ENCODE data around the gene SLC16A7. TPM values are rescaled to one million over a fixed set of nuclear protein-coding genes. Genes with fewer than 3 reads are reported as not detected.

SLC16A7 gene
- total RNA-seq, 1 experiment from 2014 or later, result 12.5 TPM

- no peak for DNase-seq (ENCODE audit: low read depth)
- in situ Hi-C loops (cut with HindIII; ENCODE audit: low pct_unique_long_range_greater_than_20kb, low sequenced_read_pairs), result no loop called here
Observed at GRCh38 chr12:59763835-59764234, 168.0 kb downstream of the SLC16A7 start.

GRCh38 chr12:59768031-59768430 is 172.2 kb downstream of the SLC16A7 start:
- no peak for DNase-seq (ENCODE audit: low read depth)
- in situ Hi-C loops (cut with HindIII; ENCODE audit: low pct_unique_long_range_greater_than_20kb, low sequenced_read_pairs), result no loop called here

DNA sequence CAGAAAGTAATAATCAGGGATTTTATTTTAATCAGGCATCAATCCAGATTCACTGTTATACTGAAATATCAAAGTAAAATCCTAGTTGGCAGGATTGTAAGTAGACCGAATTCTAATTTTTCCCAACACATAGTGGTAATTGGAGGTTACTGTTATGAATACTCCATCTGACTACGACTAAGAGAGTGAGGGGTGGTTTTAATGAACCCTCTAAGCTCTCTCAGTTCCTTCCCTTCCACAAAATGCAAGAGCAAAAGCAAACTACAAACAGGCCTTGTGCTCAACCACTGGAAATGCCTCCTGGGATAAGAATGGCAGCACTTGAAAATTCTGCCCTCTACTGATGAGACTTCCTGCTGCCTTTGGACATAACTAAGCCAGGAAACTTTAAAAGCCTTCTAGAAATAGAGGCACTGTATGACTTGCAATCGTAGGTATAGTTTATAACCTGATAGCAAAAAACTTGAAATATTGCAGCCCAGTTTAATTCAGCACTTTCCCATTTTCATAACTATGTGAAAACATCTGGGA is 184.8 kb downstream of the SLC16A7 start:
- peak; percentile 21 for DNase-seq (ENCODE audit: low read depth)
- in situ Hi-C loops (cut with HindIII; ENCODE audit: low pct_unique_long_range_greater_than_20kb, low sequenced_read_pairs), result no loop called here

DNA sequence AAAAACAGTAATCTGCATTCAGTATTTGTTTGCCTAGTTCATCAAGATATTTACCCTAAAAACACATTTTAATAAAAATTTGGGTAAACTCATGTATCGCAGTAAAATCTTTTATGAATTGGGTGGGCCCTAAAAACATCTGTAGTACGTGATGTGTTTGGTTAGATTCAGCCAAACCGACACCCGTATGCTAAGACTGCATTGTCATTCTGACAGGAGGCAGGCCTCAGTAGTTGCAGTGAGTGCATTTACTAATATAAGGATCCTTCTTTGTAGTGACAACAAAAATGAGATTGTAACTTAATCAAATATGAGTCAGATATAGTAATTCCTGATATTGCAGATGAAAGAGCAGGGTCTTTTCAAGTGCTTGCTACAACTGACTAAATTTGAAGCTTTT is 191.8 kb downstream of the SLC16A7 start:
- in situ Hi-C loops (cut with HindIII; ENCODE audit: low pct_unique_long_range_greater_than_20kb, low sequenced_read_pairs), result no loop called here
- DNase-seq (ENCODE audit: low read depth), result peak; percentile 26

DNA sequence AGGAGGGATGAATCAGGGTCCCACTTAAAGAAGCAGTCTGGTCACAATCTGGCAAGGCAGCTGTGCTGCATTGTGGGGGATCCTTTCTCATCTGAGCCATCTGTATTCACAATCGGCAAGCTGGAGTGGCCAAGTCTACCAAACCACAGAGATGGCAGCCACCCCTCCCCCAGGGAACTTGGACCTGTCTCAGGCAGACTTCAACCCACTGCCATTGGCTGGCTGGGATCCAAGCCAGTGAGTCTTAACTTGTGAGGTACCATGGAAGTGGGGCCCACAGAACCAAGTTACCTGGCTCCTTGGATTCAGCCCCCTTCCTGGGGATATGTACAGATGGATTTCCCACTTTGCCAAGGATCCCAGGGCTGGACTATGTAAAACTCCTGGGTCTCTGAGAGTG is 196.8 kb downstream of the SLC16A7 start:
- in situ Hi-C loops (cut with HindIII; ENCODE audit: low pct_unique_long_range_greater_than_20kb, low sequenced_read_pairs), result no loop called here
- no peak for DNase-seq (ENCODE audit: low read depth)

DNA sequence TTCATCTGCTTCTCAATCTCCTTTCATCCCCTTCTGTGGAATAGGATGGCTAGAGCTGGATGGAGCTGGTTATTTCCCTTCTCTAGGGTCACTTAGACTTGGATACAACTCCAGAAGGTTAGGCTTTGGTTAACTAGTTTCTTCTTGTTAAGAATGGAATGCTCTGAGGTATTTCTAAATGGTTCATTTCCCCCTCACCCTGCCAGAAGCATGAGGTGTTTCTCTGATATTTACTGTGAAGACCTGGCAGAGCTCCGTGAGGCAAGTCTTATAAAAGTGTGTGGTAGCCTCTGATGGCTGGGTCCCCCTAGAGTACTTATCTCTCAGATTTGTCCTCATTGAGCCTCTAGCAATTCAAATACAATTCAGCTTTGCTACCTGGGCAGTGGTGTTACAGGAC is 207.9 kb downstream of the SLC16A7 start:
- in situ Hi-C loops (cut with HindIII; ENCODE audit: low pct_unique_long_range_greater_than_20kb, low sequenced_read_pairs), result no loop called here
- DNase-seq (ENCODE audit: low read depth), result no peak

DNA sequence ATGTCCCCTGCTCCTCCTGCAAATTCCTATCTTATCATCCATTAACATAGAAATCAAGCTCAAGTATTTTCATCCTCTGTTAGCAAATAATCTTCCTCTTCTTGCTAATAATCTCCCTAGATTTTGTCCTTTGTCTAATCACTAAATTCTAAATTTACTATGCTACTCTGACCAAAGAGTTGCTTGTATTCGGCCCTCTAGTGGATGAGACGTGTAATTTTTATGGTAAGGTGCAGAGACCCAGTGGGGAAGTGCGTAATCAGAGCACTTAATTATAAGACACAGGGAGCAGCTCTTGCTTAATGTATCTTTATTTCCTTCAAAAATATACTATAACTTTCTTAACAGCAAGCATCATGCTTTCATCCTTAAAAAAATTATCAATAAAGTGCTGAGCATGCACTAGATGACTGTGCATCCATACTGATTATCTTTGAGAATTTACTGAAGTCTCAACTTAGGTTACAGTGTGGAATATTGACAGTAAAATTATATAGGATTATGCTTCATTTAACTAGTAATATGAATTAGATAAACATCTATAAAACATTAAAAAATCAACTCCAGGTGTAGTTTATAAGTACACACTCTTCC is 212.6 kb downstream of the SLC16A7 start:
- DNase-seq (ENCODE audit: low read depth), result peak; percentile 27
- in situ Hi-C loops (cut with HindIII; ENCODE audit: low pct_unique_long_range_greater_than_20kb, low sequenced_read_pairs), result no loop called here

- DNase-seq (ENCODE audit: low read depth), result no peak
- in situ Hi-C loops (cut with HindIII; ENCODE audit: low pct_unique_long_range_greater_than_20kb, low sequenced_read_pairs), result no loop called here
Observed at GRCh38 chr12:59811991-59812390, 216.2 kb downstream of the SLC16A7 start.

- no peak for DNase-seq (ENCODE audit: low read depth)
- in situ Hi-C loops (cut with HindIII; ENCODE audit: low pct_unique_long_range_greater_than_20kb, low sequenced_read_pairs), result no loop called here
Observed at GRCh38 chr12:59812716-59813115, 216.9 kb downstream of the SLC16A7 start.

DNA sequence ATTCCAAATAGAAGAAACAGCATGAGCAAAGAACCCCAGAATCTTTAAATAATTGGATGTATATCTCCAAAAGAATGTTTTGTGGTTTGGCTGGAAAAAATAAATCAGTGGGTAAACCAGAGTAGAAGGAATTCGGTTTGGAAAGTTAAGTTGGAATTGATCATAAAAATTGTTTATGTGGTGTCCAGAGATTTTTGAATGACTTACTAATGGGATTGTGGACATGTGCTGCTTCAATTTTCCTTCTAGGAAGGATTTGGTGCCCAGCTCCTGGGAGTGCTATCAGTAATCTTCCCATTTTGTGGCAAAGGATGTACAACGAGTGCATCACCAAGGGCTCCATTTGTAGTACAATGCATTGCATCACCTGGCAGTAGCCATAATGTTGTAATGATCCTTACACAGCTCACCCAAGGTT is 224.8 kb downstream of the SLC16A7 start:
- DNase-seq (ENCODE audit: low read depth), result no peak
- in situ Hi-C loops (cut with HindIII; ENCODE audit: low pct_unique_long_range_greater_than_20kb, low sequenced_read_pairs), result no loop called here

GRCh38 chr12:59823567-59823966 is 227.7 kb downstream of the SLC16A7 start:
- in situ Hi-C loops (cut with HindIII; ENCODE audit: low pct_unique_long_range_greater_than_20kb, low sequenced_read_pairs), result no loop called here
- DNase-seq (ENCODE audit: low read depth), result no peak

GRCh38 chr12:59827767-59828166 is 231.9 kb downstream of the SLC16A7 start:
- DNase-seq (ENCODE audit: low read depth), result no peak
- in situ Hi-C loops (cut with HindIII; ENCODE audit: low pct_unique_long_range_greater_than_20kb, low sequenced_read_pairs), result no loop called here

- DNase-seq (ENCODE audit: low read depth), result no peak
- in situ Hi-C loops (cut with HindIII; ENCODE audit: low pct_unique_long_range_greater_than_20kb, low sequenced_read_pairs), result no loop called here
Observed at GRCh38 chr12:59828521-59828920, 232.7 kb downstream of the SLC16A7 start.

- in situ Hi-C loops (cut with HindIII; ENCODE audit: low pct_unique_long_range_greater_than_20kb, low sequenced_read_pairs), result no loop called here
- no peak for DNase-seq (ENCODE audit: low read depth)
Observed at GRCh38 chr12:59833408-59833807, 237.6 kb downstream of the SLC16A7 start.

DNA sequence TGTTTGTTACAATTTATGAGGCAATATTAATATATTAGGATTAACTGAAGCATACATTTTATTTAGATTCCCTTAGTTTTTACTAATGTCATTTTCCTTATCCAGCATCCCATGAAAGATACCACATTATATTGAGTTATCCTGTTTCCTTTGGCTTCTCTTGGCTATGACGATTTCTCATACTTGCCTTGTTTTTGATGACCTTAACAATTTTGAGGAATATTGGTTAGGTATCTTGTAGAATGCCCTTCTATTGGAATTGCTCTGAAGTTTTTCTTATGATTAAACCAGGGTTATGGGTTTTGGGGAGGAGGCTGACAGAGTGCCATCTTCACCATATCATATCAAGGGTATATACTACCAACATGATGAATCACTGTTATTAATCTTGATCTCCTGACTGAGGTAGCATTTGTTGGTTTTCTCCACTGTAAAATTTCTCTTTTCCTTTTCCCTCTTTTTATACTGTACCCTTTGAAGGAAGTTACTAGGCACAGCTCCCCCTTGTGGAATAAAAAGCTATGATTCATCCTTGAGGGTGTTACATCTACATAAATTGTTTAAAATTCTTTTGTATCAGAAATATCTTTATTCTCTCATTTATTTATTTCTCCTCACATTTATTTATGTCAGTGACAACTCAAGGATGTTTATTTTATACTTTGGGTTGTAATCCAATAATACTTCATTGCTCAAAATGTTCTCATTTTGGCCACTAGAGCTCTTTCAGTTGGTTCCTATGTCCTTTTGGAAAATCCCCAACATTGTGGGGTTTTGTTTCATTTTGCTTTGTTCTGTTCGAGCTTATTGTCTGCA is 239.0 kb downstream of the SLC16A7 start:
- DNase-seq (ENCODE audit: low read depth), result peak; percentile 28
- in situ Hi-C loops (cut with HindIII; ENCODE audit: low pct_unique_long_range_greater_than_20kb, low sequenced_read_pairs), result no loop called here
